Neural progenitor cell (in vitro differentiated cells): ENCODE measurements around the gene LTBP1. TPM values are rescaled to one million over a fixed set of nuclear protein-coding genes. Genes with fewer than 3 reads are reported as not detected.

Source experiments
- DNase-seq: peaks from one replicate; pipeline ENCODE4 v3.0.0-alpha.2; 2016; ENCODE audit warnings: low spot score
- H2AFZ ChIP-seq: fragments of 200-600 bp; sonication (generic); replicated peaks from 2 replicates; pipeline ENCODE4 v1.6.1; 2016; ENCODE audit warnings: antibody characterized with exemption
- H3F3A ChIP-seq: fragments of 200-600 bp; sonication (generic); 2 replicates; pipeline ENCODE4 v1.6.1; 2016; ENCODE audit warnings: antibody characterized with exemption, low read depth
- H3K27ac ChIP-seq: fragments of 200-600 bp; sonication (generic); 2 replicates; pipeline ENCODE4 v1.5.1; 2016; ENCODE audit warnings: mild to moderate bottlenecking
- H3K27me3 ChIP-seq: fragments of 200-600 bp; sonication (generic); 2 replicates; pipeline ENCODE4 v1.6.1; 2016; ENCODE audit warnings: mild to moderate bottlenecking, moderate library complexity
- H3K36me3 ChIP-seq: fragments of 200-600 bp; sonication (generic); 2 replicates; pipeline ENCODE4 v1.5.1; 2016
- H3K4me1 ChIP-seq: fragments of 200-600 bp; sonication (generic); 2 replicates; pipeline ENCODE4 v1.6.1; 2016; ENCODE audit warnings: mixed run types
- H3K4me2 ChIP-seq: fragments of 200-600 bp; sonication (generic); 2 replicates; pipeline ENCODE4 v1.6.1; 2016
- H3K4me3 ChIP-seq: fragments of 200-600 bp; sonication (generic); 2 replicates; pipeline ENCODE4 v1.5.1; 2016
- H3K79me2 ChIP-seq: fragments of 200-600 bp; sonication (generic); 2 replicates; pipeline ENCODE4 v1.6.1; 2016; ENCODE audit warnings: low read depth
- H3K9ac ChIP-seq: fragments of 200-600 bp; sonication (generic); 2 replicates; pipeline ENCODE4 v1.6.1; 2016
- H3K9me3 ChIP-seq: fragments of 200-600 bp; sonication (generic); 2 replicates; pipeline ENCODE4 v1.5.1; 2016; ENCODE audit warnings: low read depth
- H4K20me1 ChIP-seq: fragments of 200-600 bp; sonication (generic); 2 replicates; pipeline ENCODE4 v1.6.1; 2016; ENCODE audit warnings: low read depth
- H3K27ac Mint-ChIP-seq: 3 replicates; pipeline ENCODE4 v1.8.0; 2021; ENCODE audit warnings: mixed read lengths
- H3K27me3 Mint-ChIP-seq: 2 replicates; pipeline ENCODE4 v1.8.0; 2022; ENCODE audit warnings: low read depth, mild to moderate bottlenecking, inconsistent platforms, moderate library complexity, mixed read lengths; ENCODE audit not compliant: insufficient read depth
- H3K36me3 Mint-ChIP-seq: 3 replicates; pipeline ENCODE4 v1.8.0; 2021; ENCODE audit warnings: mixed read lengths
- H3K4me1 Mint-ChIP-seq: 3 replicates; pipeline ENCODE4 v1.8.0; 2021; ENCODE audit warnings: mixed read lengths
- H3K4me3 Mint-ChIP-seq: 3 replicates; pipeline ENCODE4 v1.8.0; 2021; ENCODE audit warnings: mild to moderate bottlenecking, moderate library complexity, mixed read lengths
- H3K9me3 Mint-ChIP-seq: 3 replicates; pipeline ENCODE4 v1.8.0; 2020; ENCODE audit warnings: mixed read lengths
- EZH2 ChIP-seq: fragments of 200-600 bp; sonication (generic); IDR thresholded peaks from 2 replicates; pipeline ENCODE4 v1.6.1; 2017; ENCODE audit warnings: antibody characterized with exemption, mild to moderate bottlenecking, moderate library complexity
- EZH2phosphoT487 ChIP-seq: fragments of 200-600 bp; sonication (generic); IDR thresholded peaks from 2 replicates; pipeline ENCODE4 v1.6.1; 2017; ENCODE audit warnings: antibody characterized with exemption
- total RNA-seq: library from RNA; depleted of rRNA; stranded (reverse); fragments of >200 nt; gene quantifications from 2 replicates; pipeline ENCODE4 v1.2.3, GENCODE V29; 2015; ENCODE audit warnings: low replicate concordance
- TF ChIP-seq, protein P1 (sequence below): fragments of 200-600 bp; sonication (generic); IDR thresholded peaks from 2 replicates; pipeline ENCODE4 v1.5.1; 2017; ENCODE audit warnings: antibody characterized with exemption, mild to moderate bottlenecking

The LTBP1 gene
- total RNA-seq, 1 donor from 2014 or later = 50.5 TPM

DNA sequence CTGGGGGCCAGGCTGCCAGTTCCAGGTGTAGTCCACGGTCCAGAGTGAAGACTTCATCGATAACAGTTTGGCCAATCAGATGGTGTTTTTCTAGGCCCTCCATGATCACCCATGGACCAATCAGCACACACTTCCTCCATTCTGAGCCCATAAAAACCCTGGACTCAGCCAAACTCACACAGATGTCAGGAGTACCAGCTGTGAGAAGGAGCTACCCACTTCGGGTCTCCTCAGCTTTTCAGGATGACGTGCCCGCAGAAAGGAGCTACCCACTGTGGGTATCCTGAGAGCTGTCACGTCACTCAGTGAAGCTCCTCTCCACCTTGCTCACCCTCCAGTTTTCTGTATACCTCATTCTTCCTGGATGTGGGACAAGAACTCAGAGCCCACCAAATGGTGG is 319.7 kb downstream of the LTBP1 start:
- Histone ChIP-seq H3K27me3 (no peaks in the 10 kb centered on the region), H3K4me1 (no peaks in the 10 kb centered on the region), H3F3A (no peaks in the 10 kb centered on the region), H3K27ac (no peak overlapping the region), H3K4me2 (no peak overlapping the region), H3K9me3 (no peaks in the 10 kb centered on the region), H3K9ac (no peak overlapping the region), H3K79me2 (no peaks in the 10 kb centered on the region), H3K4me3 (no peak overlapping the region), H2AFZ (no peak overlapping the region), H4K20me1 (no peaks in the 10 kb centered on the region), H3K36me3 (no peaks in the 10 kb centered on the region)
- no peak for DNase-seq
- TF ChIP-seq, protein P1, sequence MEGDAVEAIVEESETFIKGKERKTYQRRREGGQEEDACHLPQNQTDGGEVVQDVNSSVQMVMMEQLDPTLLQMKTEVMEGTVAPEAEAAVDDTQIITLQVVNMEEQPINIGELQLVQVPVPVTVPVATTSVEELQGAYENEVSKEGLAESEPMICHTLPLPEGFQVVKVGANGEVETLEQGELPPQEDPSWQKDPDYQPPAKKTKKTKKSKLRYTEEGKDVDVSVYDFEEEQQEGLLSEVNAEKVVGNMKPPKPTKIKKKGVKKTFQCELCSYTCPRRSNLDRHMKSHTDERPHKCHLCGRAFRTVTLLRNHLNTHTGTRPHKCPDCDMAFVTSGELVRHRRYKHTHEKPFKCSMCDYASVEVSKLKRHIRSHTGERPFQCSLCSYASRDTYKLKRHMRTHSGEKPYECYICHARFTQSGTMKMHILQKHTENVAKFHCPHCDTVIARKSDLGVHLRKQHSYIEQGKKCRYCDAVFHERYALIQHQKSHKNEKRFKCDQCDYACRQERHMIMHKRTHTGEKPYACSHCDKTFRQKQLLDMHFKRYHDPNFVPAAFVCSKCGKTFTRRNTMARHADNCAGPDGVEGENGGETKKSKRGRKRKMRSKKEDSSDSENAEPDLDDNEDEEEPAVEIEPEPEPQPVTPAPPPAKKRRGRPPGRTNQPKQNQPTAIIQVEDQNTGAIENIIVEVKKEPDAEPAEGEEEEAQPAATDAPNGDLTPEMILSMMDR = no peak
- no peak for TF ChIP-seq EZH2
- TF ChIP-seq EZH2phosphoT487 = no peak
- Mint-ChIP-seq H3K36me3 (peaks cover 4% of the 10 kb centered on the region), H3K27me3 (no peaks in the 10 kb centered on the region), H3K27ac (no peak overlapping the region), H3K4me1 (no peaks in the 10 kb centered on the region), H3K4me3 (no peak overlapping the region), H3K9me3 (no peaks in the 10 kb centered on the region)

DNA sequence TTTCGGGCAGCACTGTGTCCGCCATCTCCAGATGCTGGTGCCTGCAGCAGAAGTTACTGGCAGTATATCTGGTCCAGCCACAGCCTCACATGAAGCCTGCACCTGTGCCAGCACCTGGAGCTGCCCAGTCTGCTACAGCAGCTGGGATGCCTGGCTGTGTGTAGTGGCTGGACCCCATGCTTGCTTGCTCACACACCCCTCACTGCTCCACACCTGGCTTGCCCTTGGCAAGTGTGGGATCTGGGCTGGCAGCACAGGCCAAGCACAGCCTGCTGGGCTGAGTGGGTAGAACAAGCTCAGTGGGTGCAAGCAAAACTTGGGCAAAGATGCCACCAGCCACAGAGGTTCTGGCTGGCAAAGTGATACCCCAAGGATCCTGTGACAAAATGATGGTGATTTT is 320.3 kb downstream of the LTBP1 start:
- no peak for TF ChIP-seq EZH2
- TF ChIP-seq, protein P1 = no peak
- no peak for TF ChIP-seq EZH2phosphoT487
- Histone ChIP-seq H3K4me1 (no peaks in the 10 kb centered on the region), H3K27me3 (no peaks in the 10 kb centered on the region), H3K36me3 (no peaks in the 10 kb centered on the region), H3K9me3 (no peaks in the 10 kb centered on the region), H3K27ac (no peak overlapping the region), H3K4me2 (no peak overlapping the region), H3F3A (no peaks in the 10 kb centered on the region), H3K4me3 (no peak overlapping the region), H3K9ac (no peak overlapping the region), H3K79me2 (no peaks in the 10 kb centered on the region), H4K20me1 (no peaks in the 10 kb centered on the region), H2AFZ (no peak overlapping the region)
- peaks cover 4% of the 10 kb centered on the region for H3K36me3 Mint-ChIP-seq
- no peaks in the 10 kb centered on the region for H3K27me3 Mint-ChIP-seq
- no peak overlapping the region for H3K27ac Mint-ChIP-seq
- no peak for DNase-seq
- no peaks in the 10 kb centered on the region for H3K4me1 Mint-ChIP-seq
- no peak overlapping the region for H3K4me3 Mint-ChIP-seq
- H3K9me3 Mint-ChIP-seq = no peaks in the 10 kb centered on the region

DNA sequence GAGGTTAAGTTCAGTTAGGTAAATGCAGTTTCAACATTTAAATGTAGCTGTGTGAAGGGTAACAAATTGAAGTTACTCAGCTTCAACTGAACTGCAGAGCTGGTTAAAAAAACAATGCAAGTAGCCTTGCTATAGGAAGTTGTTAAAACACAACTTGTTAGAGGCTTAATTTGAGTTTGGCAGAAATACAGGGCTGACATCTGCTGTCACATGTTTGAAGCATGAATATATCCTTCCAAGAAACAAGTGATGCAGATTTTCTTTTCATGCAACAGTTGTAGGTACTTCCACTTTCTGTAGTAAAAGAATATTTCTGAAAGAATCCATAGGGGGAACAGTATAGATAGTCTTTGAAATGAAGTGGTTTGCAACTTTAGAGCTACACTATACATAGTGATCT is 321.0 kb downstream of the LTBP1 start:
- H4K20me1 ChIP-seq = no peaks in the 10 kb centered on the region
- H3K27me3 ChIP-seq = no peaks in the 10 kb centered on the region
- no peaks in the 10 kb centered on the region for H3K79me2 ChIP-seq
- no peak overlapping the region for H3K4me2 ChIP-seq
- Mint-ChIP-seq H3K27ac (no peak overlapping the region), H3K4me3 (no peak overlapping the region), H3K36me3 (peaks cover 4% of the 10 kb centered on the region), H3K4me1 (no peaks in the 10 kb centered on the region), H3K27me3 (no peaks in the 10 kb centered on the region), H3K9me3 (no peaks in the 10 kb centered on the region)
- H3K4me3 ChIP-seq = no peak overlapping the region
- DNase-seq = no peak
- no peaks in the 10 kb centered on the region for H3K36me3 ChIP-seq
- H3K9me3 ChIP-seq = no peaks in the 10 kb centered on the region
- H3F3A ChIP-seq = no peaks in the 10 kb centered on the region
- no peak overlapping the region for H3K27ac ChIP-seq
- H3K4me1 ChIP-seq = no peaks in the 10 kb centered on the region
- TF ChIP-seq, protein P1 = no peak
- TF ChIP-seq EZH2phosphoT487 = no peak
- no peak for TF ChIP-seq EZH2
- H3K9ac ChIP-seq = no peak overlapping the region
- H2AFZ ChIP-seq = no peak overlapping the region
